PC-9 (cell line): ENCODE data around the gene FOSB. TPM values are rescaled to one million over a fixed set of nuclear protein-coding genes. Genes with fewer than 3 reads are reported as not detected.

ENCODE experiments used
- BruUV-seq: library from RNA; stranded (reverse); fragments of 400-500 nt; replicated peaks from 2 replicates; lab custom pipeline; 2021; lab: Mats Ljungman, UMichigan
- CTCF ChIA-PET: fragments of 300-600 bp; sonication (Branson Sonifier 250); formaldehyde crosslinking; loops from one replicate; lab custom pipeline; 2022; ENCODE audit warnings: antibody characterized with exemption; lab: Charles Lee
- POLR2A ChIA-PET: fragments of 300-600 bp; sonication (Branson Sonifier 250); formaldehyde crosslinking; loops from one replicate; lab custom pipeline; 2022; ENCODE audit warnings: antibody characterized with exemption; ENCODE audit not compliant: unreplicated experiment; lab: Charles Lee
- DNase-seq, 2 experiments: peaks; one replicate each; pipeline versions ENCODE4 v3.0.0 to v3.0.0-alpha.2; 2015 to 2022; ENCODE audit warnings: mixed read lengths in 1 of 2
- H2AFZ ChIP-seq: fragments of 200-600 bp; sonication (generic); 2 replicates; pipeline ENCODE4 v1.8.1; 2017; ENCODE audit warnings: antibody characterized with exemption
- H3F3A ChIP-seq: fragments of 200-600 bp; sonication (generic); 2 replicates; pipeline ENCODE4 v1.8.1; 2017; ENCODE audit warnings: antibody characterized with exemption, mild to moderate bottlenecking, low read depth; ENCODE audit not compliant: insufficient read depth
- H3K27ac ChIP-seq: fragments of 200-600 bp; sonication (generic); 2 replicates; pipeline ENCODE4 v1.6.1; 2016; ENCODE audit warnings: mixed run types
- H3K27me3 ChIP-seq: fragments of 200-600 bp; sonication (generic); 2 replicates; pipeline ENCODE4 v1.6.1; 2016; ENCODE audit warnings: low read depth, mixed run types; ENCODE audit not compliant: insufficient read depth
- H3K36me3 ChIP-seq: fragments of 200-600 bp; sonication (generic); 2 replicates; pipeline ENCODE4 v1.6.1; 2016; ENCODE audit warnings: low read depth, mixed run types
- H3K4me1 ChIP-seq: fragments of 200-600 bp; sonication (generic); replicated peaks from 2 replicates; pipeline ENCODE4 v1.6.1; 2016; ENCODE audit warnings: mixed run types; ENCODE audit not compliant: insufficient read depth
- H3K4me2 ChIP-seq: fragments of 200-600 bp; sonication (generic); 2 replicates; pipeline ENCODE4 v1.6.1; 2017; ENCODE audit warnings: mixed run types
- H3K4me3 ChIP-seq: fragments of 200-600 bp; sonication (generic); 2 replicates; pipeline ENCODE4 v1.6.1; 2016; ENCODE audit warnings: mixed run types
- H3K79me2 ChIP-seq: fragments of 200-600 bp; sonication (generic); 2 replicates; pipeline ENCODE4 v1.6.1; 2017; ENCODE audit warnings: low read depth, mixed run types
- H3K9me2 ChIP-seq: fragments of 200-600 bp; sonication (generic); 2 replicates; pipeline ENCODE4 v1.8.1; 2017; ENCODE audit warnings: mild to moderate bottlenecking; ENCODE audit not compliant: insufficient read depth
- H3K9me3 ChIP-seq: fragments of 200-600 bp; sonication (generic); 2 replicates; pipeline ENCODE4 v1.8.1; 2016; ENCODE audit warnings: low read depth; ENCODE audit not compliant: insufficient read depth
- H4K20me1 ChIP-seq: fragments of 200-600 bp; sonication (generic); 2 replicates; pipeline ENCODE4 v1.8.1; 2017; ENCODE audit not compliant: insufficient read depth
- CTCF ChIP-seq: fragments of 200-600 bp; sonication (generic); conservative IDR thresholded peaks from 2 replicates; pipeline ENCODE4 v1.6.1; 2017; ENCODE audit warnings: mixed run types, antibody characterized with exemption, mild to moderate bottlenecking, moderate library complexity
- EZH2 ChIP-seq: fragments of 200-600 bp; sonication (generic); IDR thresholded peaks from 2 replicates; pipeline ENCODE4 v1.8.0; 2017; ENCODE audit warnings: antibody characterized with exemption, low read depth
- intact Hi-C: fragments of 100-400 bp; cut with micrococcal nuclease; formaldehyde crosslinking; loops from one replicate; pipeline ENCODE4 v1.10.0; 2022; ENCODE audit not compliant: unreplicated experiment
- total RNA-seq: library from RNA; stranded (reverse); gene quantifications from 2 replicates; pipeline ENCODE4 v1.2.3, GENCODE V29; 2021

FOSB gene
- total RNA-seq, 1 experiment from 2014 or later: 7.9 TPM

GRCh38 chr19:45451131-45451849 lies 16.5 kb upstream of the FOSB start:
- ChIA-PET POLR2A (interaction anchor here (0.5 to 1.6 kb wide), 2 partner anchors 16 to 119 kb away, joined by 7 to 8 read pairs; partner anchors contain the start of gene FOSB), CTCF (no interaction called here)
- Histone ChIP-seq H3K9me2 (no peaks in the 10 kb centered on the region), H3K27ac (peak overlapping the region; percentile 36), H3K4me3 (peak overlapping the region; percentile 56), H3K36me3 (no peaks in the 10 kb centered on the region), H3K4me1 (peaks cover 58% of the 10 kb centered on the region), H3F3A (peaks cover 81% of the 10 kb centered on the region), H2AFZ (peak overlapping the region; percentile 85), H4K20me1 (no peaks in the 10 kb centered on the region), H3K79me2 (peaks cover 8% of the 10 kb centered on the region), H3K4me2 (peak overlapping the region; percentile 73), H3K9me3 (no peaks in the 10 kb centered on the region), H3K27me3 (no peaks in the 10 kb centered on the region)
- TF ChIP-seq CTCF (no peak), EZH2 (no peak)
- peak in 1 of 2 experiments; percentile 57 for DNase-seq
- BruUV-seq: TSS peak; percentile 64
- intact Hi-C loops: no loop called here

DNA sequence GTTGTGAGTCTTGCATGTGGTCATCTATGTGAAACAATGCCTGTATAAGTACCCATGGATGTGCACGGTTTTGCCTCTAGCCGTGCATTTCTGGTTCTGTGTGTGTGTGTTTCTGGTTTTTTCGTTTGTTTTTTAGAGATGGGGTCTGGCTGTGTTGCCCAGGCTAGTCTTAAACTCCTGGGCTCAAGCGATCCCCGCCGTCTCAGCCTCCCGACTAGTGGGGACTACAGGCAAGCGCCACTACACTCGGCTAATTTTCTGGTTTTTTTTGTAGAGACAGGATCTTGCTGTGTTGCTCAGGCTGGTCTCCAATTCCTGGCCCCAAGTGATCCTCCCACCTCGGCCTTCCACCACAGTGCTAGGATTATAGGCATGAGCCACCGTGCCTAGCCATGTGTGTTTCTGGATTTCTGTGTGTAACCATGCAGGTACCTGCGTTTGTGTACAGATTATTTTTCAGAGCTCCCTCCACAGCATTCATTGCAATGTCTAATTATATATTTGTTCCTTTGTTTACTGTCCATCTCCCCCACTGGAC lies 15.9 kb upstream of the FOSB start:
- Histone ChIP-seq H3K9me3 (no peaks in the 10 kb centered on the region), H4K20me1 (no peaks in the 10 kb centered on the region), H3K79me2 (peaks cover 8% of the 10 kb centered on the region), H3K9me2 (no peaks in the 10 kb centered on the region), H3K27me3 (no peaks in the 10 kb centered on the region), H3K27ac (peak overlapping the region; percentile 36; the same call in 1 of the 2 replicates), H3K4me3 (no peak overlapping the region), H3F3A (peaks cover 81% of the 10 kb centered on the region), H3K4me1 (peaks cover 60% of the 10 kb centered on the region), H3K4me2 (peak overlapping the region; percentile 73), H2AFZ (no peak overlapping the region), H3K36me3 (no peaks in the 10 kb centered on the region)
- intact Hi-C loops: no loop called here
- no TSS peak for BruUV-seq
- no peak for DNase-seq
- TF ChIP-seq EZH2: no peak
- CTCF ChIA-PET: no interaction called here
- POLR2A ChIA-PET: interaction anchor here (0.5 to 1.6 kb wide), 2 partner anchors 16 to 118 kb away, joined by 7 to 8 read pairs; partner anchors contain the start of gene FOSB

GRCh38 chr19:45455707-45456499 lies 11.9 kb upstream of the FOSB start:
- POLR2A ChIA-PET: interaction anchor here (0.6 to 2.0 kb wide), 4 partner anchors 10 to 262 kb away, joined by 3 to 64 read pairs (median 4); partner anchors contain the start of gene FOSB
- intact Hi-C loops: loop anchor here (1.0 kb wide), 2 partner anchors 11 to 12 kb away; partner anchors contain the start of gene FOSB
- H3K4me3 ChIP-seq: peak overlapping the region; percentile 53; the same call in 1 of the 2 replicates
- TF ChIP-seq CTCF (no peak), EZH2 (no peak)
- DNase-seq: peak; percentile 98
- H3K4me2 ChIP-seq: peak overlapping the region; percentile 85
- peaks cover 64% of the 10 kb centered on the region; the same call in 1 of the 2 replicates for H3F3A ChIP-seq
- BruUV-seq: no TSS peak
- no peaks in the 10 kb centered on the region for H3K27me3 ChIP-seq
- H3K9me3 ChIP-seq: no peaks in the 10 kb centered on the region
- H3K4me1 ChIP-seq: peaks cover 38% of the 10 kb centered on the region
- H3K9me2 ChIP-seq: no peaks in the 10 kb centered on the region
- H3K36me3 ChIP-seq: no peaks in the 10 kb centered on the region
- CTCF ChIA-PET: interaction anchor here (0.6 to 1.2 kb wide), 2 partner anchors 11 to 23 kb away, joined by 4 to 9 read pairs; no protein-coding TSS in a partner anchor
- no peaks in the 10 kb centered on the region for H4K20me1 ChIP-seq
- peak overlapping the region; percentile 84 for H2AFZ ChIP-seq
- no peaks in the 10 kb centered on the region for H3K79me2 ChIP-seq
- H3K27ac ChIP-seq: peak overlapping the region; percentile 93
